Measurements from ENCODE around the gene SPINT1. TPM values are rescaled to one million over a fixed set of nuclear protein-coding genes. Genes with fewer than 3 reads are reported as not detected.

The SPINT1 gene
- total RNA-seq, 1 donor from 2014 or later = 6.0 TPM

DNA sequence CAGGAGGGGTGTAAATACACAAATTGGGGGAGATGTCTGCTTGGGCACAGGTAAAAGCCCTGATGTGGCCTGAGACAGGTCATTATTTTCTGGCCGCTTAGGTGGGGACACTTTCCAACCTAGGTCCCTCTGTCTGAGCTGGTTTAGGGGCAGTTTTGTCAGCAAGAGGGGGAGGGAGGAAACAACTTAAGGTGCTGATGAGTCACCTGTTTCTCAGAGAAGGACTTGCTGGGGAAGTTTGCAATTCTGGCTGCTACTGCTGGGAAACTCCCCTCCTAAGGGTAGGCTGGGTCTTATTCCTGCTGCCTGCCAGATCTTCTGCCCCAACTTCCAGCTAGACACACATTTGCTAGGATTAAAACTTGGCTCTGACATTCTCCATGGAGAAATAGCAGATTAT is 34.9 kb downstream of the SPINT1 start:
- TF ChIP-seq, protein P1, sequence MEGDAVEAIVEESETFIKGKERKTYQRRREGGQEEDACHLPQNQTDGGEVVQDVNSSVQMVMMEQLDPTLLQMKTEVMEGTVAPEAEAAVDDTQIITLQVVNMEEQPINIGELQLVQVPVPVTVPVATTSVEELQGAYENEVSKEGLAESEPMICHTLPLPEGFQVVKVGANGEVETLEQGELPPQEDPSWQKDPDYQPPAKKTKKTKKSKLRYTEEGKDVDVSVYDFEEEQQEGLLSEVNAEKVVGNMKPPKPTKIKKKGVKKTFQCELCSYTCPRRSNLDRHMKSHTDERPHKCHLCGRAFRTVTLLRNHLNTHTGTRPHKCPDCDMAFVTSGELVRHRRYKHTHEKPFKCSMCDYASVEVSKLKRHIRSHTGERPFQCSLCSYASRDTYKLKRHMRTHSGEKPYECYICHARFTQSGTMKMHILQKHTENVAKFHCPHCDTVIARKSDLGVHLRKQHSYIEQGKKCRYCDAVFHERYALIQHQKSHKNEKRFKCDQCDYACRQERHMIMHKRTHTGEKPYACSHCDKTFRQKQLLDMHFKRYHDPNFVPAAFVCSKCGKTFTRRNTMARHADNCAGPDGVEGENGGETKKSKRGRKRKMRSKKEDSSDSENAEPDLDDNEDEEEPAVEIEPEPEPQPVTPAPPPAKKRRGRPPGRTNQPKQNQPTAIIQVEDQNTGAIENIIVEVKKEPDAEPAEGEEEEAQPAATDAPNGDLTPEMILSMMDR (IDR thresholded peaks at IDR 0.05; ENCODE audit: partially characterized antibody, unreplicated experiment) = no peak

DNA sequence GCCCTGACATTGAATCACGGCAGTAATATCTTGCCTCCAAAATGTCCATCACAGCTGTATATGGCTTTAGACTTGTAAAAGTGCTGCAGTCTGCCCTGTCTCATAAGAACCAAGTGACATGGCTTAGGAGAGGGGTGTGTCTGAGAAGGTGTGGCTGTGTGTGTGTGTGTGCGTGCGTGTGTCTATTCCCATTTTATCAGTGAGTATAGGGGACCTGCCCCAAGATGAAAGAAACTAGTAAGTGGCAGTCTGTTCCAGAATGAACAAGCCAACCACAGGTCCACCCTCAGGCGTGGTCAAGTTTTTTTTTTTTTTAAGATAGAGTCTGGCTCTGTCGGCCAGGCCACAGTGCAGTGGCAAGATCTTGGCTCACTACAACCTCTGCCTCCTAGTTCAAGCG is 35.8 kb downstream of the SPINT1 start:
- DNase-seq = no peak
- TF ChIP-seq, protein P1 (IDR thresholded peaks at IDR 0.05; ENCODE audit: partially characterized antibody, unreplicated experiment) = no peak
- no peak overlapping the region for H3K27ac Mint-ChIP-seq (ENCODE audit: unreplicated experiment)
- H3K4me3 Mint-ChIP-seq (ENCODE audit: unreplicated experiment) = no peak overlapping the region
- no peaks in the 10 kb centered on the region for H3K4me1 Mint-ChIP-seq (ENCODE audit: low read depth, unreplicated experiment)
- no peaks in the 10 kb centered on the region for H3K36me3 Mint-ChIP-seq (ENCODE audit: unreplicated experiment)
- H3K27me3 Mint-ChIP-seq (ENCODE audit: unreplicated experiment) = no peaks in the 10 kb centered on the region
- H3K9me3 Mint-ChIP-seq (ENCODE audit: unreplicated experiment) = peaks cover 2% of the 10 kb centered on the region

More for the DNA sequence above, 34.9 kb downstream of the SPINT1 start:
- Mint-ChIP-seq H3K27me3 (ENCODE audit: unreplicated experiment) (peaks cover 2% of the 10 kb centered on the region), H3K4me3 (ENCODE audit: unreplicated experiment) (no peak overlapping the region), H3K4me1 (ENCODE audit: low read depth, unreplicated experiment) (no peaks in the 10 kb centered on the region), H3K9me3 (ENCODE audit: unreplicated experiment) (peaks cover 2% of the 10 kb centered on the region), H3K27ac (ENCODE audit: unreplicated experiment) (no peak overlapping the region), H3K36me3 (ENCODE audit: unreplicated experiment) (no peaks in the 10 kb centered on the region)
- no peak for DNase-seq

DNA sequence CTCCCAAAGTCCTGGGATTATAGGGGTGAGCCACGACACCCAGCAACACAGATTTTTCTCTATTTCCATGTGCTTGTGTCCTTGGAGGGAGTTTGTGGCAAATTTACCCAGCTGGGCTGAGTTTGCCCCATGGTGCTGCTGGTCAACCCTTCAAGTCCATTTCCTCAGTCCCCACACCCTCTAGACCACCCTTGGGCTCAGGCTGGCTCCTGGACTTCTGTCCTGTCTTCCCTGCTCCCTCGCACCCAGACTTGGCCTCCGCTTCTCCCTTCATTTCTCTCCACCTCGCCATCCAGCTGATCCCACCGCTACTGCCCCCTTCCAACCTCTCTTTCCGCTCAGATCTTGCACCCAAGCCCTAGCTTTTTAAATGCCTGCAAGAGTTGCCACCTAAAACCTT is 37.5 kb downstream of the SPINT1 start:
- Mint-ChIP-seq H3K4me1 (ENCODE audit: low read depth, unreplicated experiment) (no peaks in the 10 kb centered on the region), H3K4me3 (ENCODE audit: unreplicated experiment) (no peak overlapping the region), H3K9me3 (ENCODE audit: unreplicated experiment) (peaks cover 2% of the 10 kb centered on the region), H3K36me3 (ENCODE audit: unreplicated experiment) (no peaks in the 10 kb centered on the region), H3K27ac (ENCODE audit: unreplicated experiment) (no peak overlapping the region), H3K27me3 (ENCODE audit: unreplicated experiment) (no peaks in the 10 kb centered on the region)
- TF ChIP-seq, protein P1 (IDR thresholded peaks at IDR 0.05; ENCODE audit: partially characterized antibody, unreplicated experiment) = no peak
- DNase-seq = no peak

DNA sequence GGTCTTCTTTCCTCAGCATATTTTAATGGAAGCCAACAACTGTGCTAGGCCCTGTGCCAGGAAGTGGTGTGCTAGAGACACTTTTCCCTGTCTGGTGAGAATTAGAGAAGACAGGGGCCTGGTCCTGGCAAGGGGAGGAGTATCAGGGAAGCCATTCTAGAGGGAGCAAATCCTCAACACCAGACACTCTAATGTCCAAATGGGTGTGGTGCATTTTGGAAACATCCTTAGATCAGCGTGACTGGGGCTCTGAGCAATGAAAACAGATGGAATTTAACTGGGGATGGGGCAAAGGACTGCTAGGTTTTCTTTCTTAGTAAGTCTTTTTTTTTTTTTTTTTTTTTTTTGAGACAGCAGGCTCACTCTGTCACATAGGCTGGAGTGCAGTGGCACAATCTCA is 42.7 kb downstream of the SPINT1 start:
- Mint-ChIP-seq H3K9me3 (ENCODE audit: unreplicated experiment) (no peaks in the 10 kb centered on the region), H3K27ac (ENCODE audit: unreplicated experiment) (no peak overlapping the region), H3K4me3 (ENCODE audit: unreplicated experiment) (no peak overlapping the region), H3K27me3 (ENCODE audit: unreplicated experiment) (peaks cover 6% of the 10 kb centered on the region), H3K36me3 (ENCODE audit: unreplicated experiment) (no peaks in the 10 kb centered on the region), H3K4me1 (ENCODE audit: low read depth, unreplicated experiment) (no peaks in the 10 kb centered on the region)
- no peak for DNase-seq
- TF ChIP-seq, protein P1 (IDR thresholded peaks at IDR 0.05; ENCODE audit: partially characterized antibody, unreplicated experiment) = no peak

DNA sequence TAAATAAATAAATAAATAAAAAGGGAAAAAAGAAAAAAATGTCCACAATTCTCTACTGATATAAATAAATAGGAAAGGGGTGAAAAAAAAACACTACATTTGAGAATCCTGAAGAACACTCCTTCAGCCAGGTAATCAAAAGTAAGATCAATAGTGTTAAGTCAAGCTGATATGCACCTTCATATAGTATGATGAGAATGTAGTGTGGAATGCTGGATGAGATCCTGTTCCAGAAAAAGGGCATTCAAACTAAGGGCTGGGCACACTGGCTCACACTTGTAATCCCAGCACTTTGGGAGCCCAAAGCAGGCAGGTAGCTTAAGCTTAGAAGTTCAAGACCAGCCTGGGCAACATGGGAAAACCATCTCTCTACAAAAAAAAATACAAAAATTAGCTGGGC is 45.3 kb downstream of the SPINT1 start:
- no peak overlapping the region for H3K4me3 Mint-ChIP-seq (ENCODE audit: unreplicated experiment)
- no peak for DNase-seq
- H3K9me3 Mint-ChIP-seq (ENCODE audit: unreplicated experiment) = no peaks in the 10 kb centered on the region

More for the DNA sequence above, 45.3 kb downstream of the SPINT1 start:
- Mint-ChIP-seq H3K4me1 (ENCODE audit: low read depth, unreplicated experiment) (peaks cover 3% of the 10 kb centered on the region), H3K27ac (ENCODE audit: unreplicated experiment) (no peak overlapping the region), H3K27me3 (ENCODE audit: unreplicated experiment) (peaks cover 11% of the 10 kb centered on the region), H3K36me3 (ENCODE audit: unreplicated experiment) (no peaks in the 10 kb centered on the region)
- TF ChIP-seq, protein P1 (IDR thresholded peaks at IDR 0.05; ENCODE audit: partially characterized antibody, unreplicated experiment) = no peak

All from glutamatergic neuron (in vitro differentiated cells).